GM12891 (cell line): ENCODE measurements around the gene VMAC.
"Not testable (repeated sequence)": the region's sequence is repeated elsewhere in the genome, so short reads cannot be mapped to it uniquely, and the experiment has no call there.

Source experiments
- POLR2A ChIP-seq: IDR thresholded peaks from 2 replicates; pipeline ENCODE4 v1.6.1; 2011; ENCODE audit warnings: low read depth, low read length, control low read depth
- POLR2AphosphoS5 ChIP-seq: IDR thresholded peaks from 2 replicates; pipeline ENCODE4 v1.6.1; 2011; ENCODE audit warnings: low read depth, low read length, control low read depth
- SPI1 ChIP-seq: IDR thresholded peaks from 2 replicates; pipeline ENCODE4 v1.6.1; 2011; ENCODE audit warnings: low read depth, low read length, control low read depth
- TAF1 ChIP-seq: IDR thresholded peaks from 2 replicates; pipeline ENCODE4 v1.6.1; 2011; ENCODE audit warnings: low read depth, low read length, control low read depth

GRCh38 chr19:5855151-5855550 is 49.5 kb upstream of the VMAC start:
- TF ChIP-seq POLR2AphosphoS5, POLR2A, TAF1, SPI1: not testable (repeated sequence)
